ENCODE measurements around the gene RGS10.

RGS10 gene

DNA sequence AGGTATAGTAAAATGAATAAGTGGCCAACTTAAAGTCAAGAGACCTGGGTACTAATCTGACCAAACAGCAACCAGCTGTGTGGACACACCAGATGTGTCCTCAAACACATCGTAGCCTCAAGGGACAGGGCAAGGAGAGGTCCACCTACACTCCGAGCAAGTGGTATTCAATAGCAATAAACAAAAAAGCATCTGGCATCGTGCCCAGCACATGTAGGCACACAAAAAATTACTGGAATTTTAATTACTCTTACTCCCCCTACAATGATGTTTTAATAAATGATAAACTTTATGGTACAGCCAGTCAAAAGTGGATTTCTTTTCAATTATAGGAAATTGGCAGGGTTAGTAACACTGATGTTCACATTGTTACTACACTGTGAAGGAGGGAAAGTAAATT is 3.5 kb upstream of the RGS10 start:
- H3K79me1 ChIP-seq (ENCODE audit: low read depth, low read length) = no peaks in the 10 kb centered on the region
- H3K36me3 ChIP-seq (replicated peaks in 1 of 2; ENCODE audit: control insufficient read depth in 2 of 2, insufficient read depth in 2 of 2, low read length in 2 of 2) = no peaks in the 10 kb centered on the region
- H3K9ac ChIP-seq (ENCODE audit: low read depth, low read length, poor library complexity) = no peak overlapping the region
- H2AK5ac ChIP-seq (ENCODE audit: low read depth, low read length) = no peak overlapping the region
- H2BK12ac ChIP-seq (ENCODE audit: low read length) = no peak overlapping the region
- no peak overlapping the region for H2BK120ac ChIP-seq (ENCODE audit: low read depth, low read length)
- H3K4me1 ChIP-seq (ENCODE audit: control insufficient read depth in 2 of 2, insufficient read depth in 1 of 2, low read depth in 1 of 2, low read length in 2 of 2) = peaks cover 7 to 8% of the 10 kb centered on the region in 2 donors
- no peak overlapping the region for H2AFZ ChIP-seq (ENCODE audit: low read length)
- H2BK15ac ChIP-seq (ENCODE audit: low read length) = no peak overlapping the region
- H3K27me3 ChIP-seq (ENCODE audit: control insufficient read depth in 3 of 3, insufficient read depth in 3 of 3, low read depth in 1 of 3, low read length in 3 of 3) = peaks cover 10 to 66% (median 14%) of the 10 kb centered on the region in 3 experiments
- no peaks in the 10 kb centered on the region for H3K9me3 ChIP-seq (replicated peaks in 1 of 2; ENCODE audit: control insufficient read depth in 2 of 2, insufficient read depth in 1 of 2, low read depth in 1 of 2, low read length in 2 of 2)
- no peak overlapping the region for H4K91ac ChIP-seq (ENCODE audit: low read depth, low read length, poor library complexity)
- no peak overlapping the region for H3K27ac ChIP-seq (replicated peaks; ENCODE audit: low read length)
- no CpG with 5 or more reads among the region's 3 CpGs for WGBS, 2 donors (ENCODE audit: extremely low coverage in 2 of 2, insufficient read length in 2 of 2, insufficient replicate concordance in 1 of 2)
- no peak for DNase-seq (ENCODE audit: low spot score)
- H3K4me2 ChIP-seq (ENCODE audit: insufficient read depth, low read length, poor library complexity, severe bottlenecking) = no peak overlapping the region
- H3K4ac ChIP-seq (ENCODE audit: low read length) = no peak overlapping the region
- H4K8ac ChIP-seq (ENCODE audit: low read depth, low read length) = no peak overlapping the region
- no peak overlapping the region for H3K18ac ChIP-seq (ENCODE audit: low read length)
- no peak overlapping the region for H3K4me3 ChIP-seq (ENCODE audit: low read length in 2 of 2)
- no peak overlapping the region for H3K23ac ChIP-seq (ENCODE audit: low read depth, low read length, poor library complexity)
- no peak overlapping the region for H2BK5ac ChIP-seq (ENCODE audit: low read length)
- no peak overlapping the region for H3K14ac ChIP-seq (ENCODE audit: low read length)

DNA sequence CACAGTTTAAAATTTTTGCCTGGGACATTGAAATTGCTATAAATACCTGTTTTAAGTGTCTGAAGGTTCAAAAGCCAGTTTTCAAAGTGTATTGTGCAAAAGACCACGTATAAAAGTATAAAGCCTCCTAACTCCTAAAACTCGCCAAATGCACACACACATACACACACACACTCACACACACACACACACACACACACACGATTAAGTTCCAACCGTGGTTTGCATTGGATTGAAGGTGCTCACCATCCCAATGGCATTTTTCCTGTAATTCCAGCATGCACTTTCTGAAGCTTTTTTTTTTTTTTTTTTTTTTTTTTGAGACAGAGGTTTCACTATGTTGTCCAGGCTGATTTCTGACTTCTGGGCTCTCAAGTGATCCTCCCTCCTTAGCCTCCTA is 2.8 kb upstream of the RGS10 start:
- no peak overlapping the region for H4K8ac ChIP-seq (ENCODE audit: low read depth, low read length)
- peaks cover 10 to 73% (median 20%) of the 10 kb centered on the region in 3 experiments for H3K27me3 ChIP-seq (ENCODE audit: control insufficient read depth in 3 of 3, insufficient read depth in 3 of 3, low read depth in 1 of 3, low read length in 3 of 3)
- peaks cover 7 to 8% of the 10 kb centered on the region in 2 donors for H3K4me1 ChIP-seq (ENCODE audit: control insufficient read depth in 2 of 2, insufficient read depth in 1 of 2, low read depth in 1 of 2, low read length in 2 of 2)
- no peak overlapping the region for H2BK120ac ChIP-seq (ENCODE audit: low read depth, low read length)
- no peak overlapping the region for H3K18ac ChIP-seq (ENCODE audit: low read length)
- no peak overlapping the region for H2BK5ac ChIP-seq (ENCODE audit: low read length)
- no peaks in the 10 kb centered on the region for H3K36me3 ChIP-seq (replicated peaks in 1 of 2; ENCODE audit: control insufficient read depth in 2 of 2, insufficient read depth in 2 of 2, low read length in 2 of 2)
- no peak overlapping the region for H3K4me3 ChIP-seq (ENCODE audit: low read length in 2 of 2)
- H2BK12ac ChIP-seq (ENCODE audit: low read length) = no peak overlapping the region
- no peak overlapping the region for H4K91ac ChIP-seq (ENCODE audit: low read depth, low read length, poor library complexity)
- DNase-seq (ENCODE audit: low spot score) = no peak
- no peak overlapping the region for H3K4me2 ChIP-seq (ENCODE audit: insufficient read depth, low read length, poor library complexity, severe bottlenecking)
- H3K9me3 ChIP-seq (replicated peaks in 1 of 2; ENCODE audit: control insufficient read depth in 2 of 2, insufficient read depth in 1 of 2, low read depth in 1 of 2, low read length in 2 of 2) = no peaks in the 10 kb centered on the region
- H3K79me1 ChIP-seq (ENCODE audit: low read depth, low read length) = no peaks in the 10 kb centered on the region
- H3K14ac ChIP-seq (ENCODE audit: low read length) = no peak overlapping the region
- no peak overlapping the region for H3K27ac ChIP-seq (replicated peaks; ENCODE audit: low read length)
- no peak overlapping the region for H2AFZ ChIP-seq (ENCODE audit: low read length)
- no peak overlapping the region for H2BK15ac ChIP-seq (ENCODE audit: low read length)
- no peak overlapping the region for H3K23ac ChIP-seq (ENCODE audit: low read depth, low read length, poor library complexity)
- no peak overlapping the region for H3K4ac ChIP-seq (ENCODE audit: low read length)
- no CpG with 5 or more reads among the region's 4 CpGs for WGBS, 2 donors (ENCODE audit: extremely low coverage in 2 of 2, insufficient read length in 2 of 2, insufficient replicate concordance in 1 of 2)
- H3K9ac ChIP-seq (ENCODE audit: low read depth, low read length, poor library complexity) = no peak overlapping the region
- no peak overlapping the region for H2AK5ac ChIP-seq (ENCODE audit: low read depth, low read length)

DNA sequence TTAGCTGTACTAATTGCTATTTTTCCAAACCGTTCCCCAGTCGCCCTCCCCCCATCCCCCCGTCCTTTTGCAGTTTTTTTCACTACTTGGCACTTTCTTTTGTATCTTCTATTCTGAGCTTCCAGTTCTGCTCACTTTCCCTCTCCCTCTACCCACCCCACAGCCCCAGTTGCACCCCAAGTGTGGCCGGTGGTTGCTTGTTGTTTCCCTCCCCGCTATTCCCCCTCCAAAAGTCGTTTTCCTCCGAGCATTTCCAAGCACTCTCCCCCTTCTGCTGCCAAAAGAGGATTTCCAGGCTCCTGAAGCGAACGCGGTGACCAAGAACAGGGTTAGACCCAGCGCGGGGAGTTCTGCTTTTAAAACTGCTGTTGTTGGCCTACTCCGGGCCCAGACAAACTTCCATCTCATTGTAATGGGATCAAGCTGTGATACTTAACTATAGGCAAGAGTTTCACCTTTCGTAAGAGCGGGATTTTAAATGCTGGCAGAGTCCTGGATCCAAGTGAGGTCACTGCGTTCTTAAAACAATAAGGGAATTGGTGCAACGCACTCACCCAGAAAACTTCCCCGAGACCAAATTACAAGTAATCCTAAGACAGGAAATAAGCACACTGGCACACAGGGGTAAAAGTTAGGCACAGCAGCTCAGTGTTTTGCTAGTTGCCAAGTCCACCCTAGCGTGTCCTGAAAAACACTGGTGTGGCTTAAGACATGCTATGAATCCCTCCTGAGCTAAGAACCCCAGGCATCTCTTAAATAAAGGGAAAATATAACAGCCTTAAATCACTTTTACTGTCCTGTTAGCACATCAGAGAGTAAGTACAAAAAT is 1.5 kb upstream of the RGS10 start:
- Histone ChIP-seq H3K4me3 (ENCODE audit: low read length in 2 of 2) (peak overlapping the region in 1 of 2 donors; percentile 51), H2BK15ac (ENCODE audit: low read length) (no peak overlapping the region), H3K4me2 (ENCODE audit: insufficient read depth, low read length, poor library complexity, severe bottlenecking) (peak overlapping the region; percentile 96), H3K18ac (ENCODE audit: low read length) (no peak overlapping the region), H3K23ac (ENCODE audit: low read depth, low read length, poor library complexity) (no peak overlapping the region), H3K79me1 (ENCODE audit: low read depth, low read length) (no peaks in the 10 kb centered on the region), H2AK5ac (ENCODE audit: low read depth, low read length) (no peak overlapping the region), H3K9me3 (replicated peaks in 1 of 2; ENCODE audit: control insufficient read depth in 2 of 2, insufficient read depth in 1 of 2, low read depth in 1 of 2, low read length in 2 of 2) (no peaks in the 10 kb centered on the region), H3K27me3 (ENCODE audit: control insufficient read depth in 3 of 3, insufficient read depth in 3 of 3, low read depth in 1 of 3, low read length in 3 of 3) (peaks cover 10 to 82% (median 24%) of the 10 kb centered on the region in 3 experiments), H4K8ac (ENCODE audit: low read depth, low read length) (no peak overlapping the region), H3K27ac (replicated peaks; ENCODE audit: low read length) (peak overlapping the region; percentile 18), H2AFZ (ENCODE audit: low read length) (peak overlapping the region; percentile 96), H2BK5ac (ENCODE audit: low read length) (no peak overlapping the region), H3K9ac (ENCODE audit: low read depth, low read length, poor library complexity) (no peak overlapping the region), H3K4ac (ENCODE audit: low read length) (no peak overlapping the region), H4K91ac (ENCODE audit: low read depth, low read length, poor library complexity) (no peak overlapping the region), H3K36me3 (replicated peaks in 1 of 2; ENCODE audit: control insufficient read depth in 2 of 2, insufficient read depth in 2 of 2, low read length in 2 of 2) (no peaks in the 10 kb centered on the region), H2BK12ac (ENCODE audit: low read length) (no peak overlapping the region), H3K4me1 (ENCODE audit: control insufficient read depth in 2 of 2, insufficient read depth in 1 of 2, low read depth in 1 of 2, low read length in 2 of 2) (peaks cover 7 to 8% of the 10 kb centered on the region in 2 donors), H3K14ac (ENCODE audit: low read length) (no peak overlapping the region), H2BK120ac (ENCODE audit: low read depth, low read length) (no peak overlapping the region)
- DNase-seq (ENCODE audit: low spot score) = peak; percentile 26
- no CpG with 5 or more reads among the region's 19 CpGs for WGBS, 2 donors (ENCODE audit: extremely low coverage in 2 of 2, insufficient read length in 2 of 2, insufficient replicate concordance in 1 of 2)

DNA sequence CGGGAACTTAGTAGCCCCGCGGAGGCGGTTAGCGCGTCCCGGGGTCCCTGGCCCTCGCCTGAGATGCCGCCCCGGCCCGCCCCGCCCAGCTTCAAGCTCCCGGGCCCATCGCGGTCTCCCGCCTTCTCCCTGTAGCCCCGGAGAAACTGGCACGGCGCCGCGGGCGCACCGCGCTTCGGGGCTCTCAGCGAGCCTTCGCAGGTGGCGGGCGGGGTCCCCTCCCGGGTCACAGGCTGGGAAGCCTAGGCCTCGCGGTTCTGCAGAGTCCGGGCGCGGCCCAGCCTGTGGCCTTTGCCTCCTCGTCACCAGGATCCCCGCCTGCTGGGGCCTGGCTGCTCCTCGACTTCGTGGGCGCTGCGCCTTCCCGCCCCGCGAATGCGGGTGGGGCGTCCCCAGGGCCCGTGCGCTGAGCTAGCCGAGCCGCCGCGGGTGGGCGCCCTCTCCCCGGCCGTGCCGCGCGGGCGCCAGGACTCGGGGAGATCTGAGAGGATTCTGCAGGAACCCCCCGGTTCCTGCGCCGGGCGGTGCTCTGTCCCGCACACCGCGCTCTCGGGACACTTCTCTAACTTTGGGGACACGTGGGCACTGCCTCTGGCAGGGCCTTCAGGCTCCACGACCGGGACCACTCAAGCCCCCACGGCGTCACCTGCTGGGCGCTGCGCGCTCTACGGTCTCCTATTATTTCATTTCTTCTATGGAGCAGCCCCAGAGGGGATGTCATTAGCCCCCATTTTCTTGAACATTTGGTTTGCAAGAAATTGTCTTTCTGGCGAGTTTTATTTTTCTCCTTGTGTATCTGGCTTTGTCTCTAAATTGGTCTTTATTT is 682 bp upstream of the RGS10 start:
- DNase-seq (ENCODE audit: low spot score) = peak; percentile 44
- Histone ChIP-seq H3K9me3 (replicated peaks in 1 of 2; ENCODE audit: control insufficient read depth in 2 of 2, insufficient read depth in 1 of 2, low read depth in 1 of 2, low read length in 2 of 2) (no peaks in the 10 kb centered on the region), H2AK5ac (ENCODE audit: low read depth, low read length) (peak overlapping the region; percentile 45), H2BK120ac (ENCODE audit: low read depth, low read length) (no peak overlapping the region), H2BK15ac (ENCODE audit: low read length) (peak overlapping the region; percentile 7), H3K9ac (ENCODE audit: low read depth, low read length, poor library complexity) (peak overlapping the region; percentile 89), H3K4ac (ENCODE audit: low read length) (peak overlapping the region; percentile 31), H3K27ac (replicated peaks; ENCODE audit: low read length) (no peak overlapping the region), H3K27me3 (ENCODE audit: control insufficient read depth in 3 of 3, insufficient read depth in 3 of 3, low read depth in 1 of 3, low read length in 3 of 3) (peaks cover 10 to 85% (median 24%) of the 10 kb centered on the region in 3 experiments), H4K91ac (ENCODE audit: low read depth, low read length, poor library complexity) (no peak overlapping the region), H2AFZ (ENCODE audit: low read length) (peak overlapping the region; percentile 96), H3K23ac (ENCODE audit: low read depth, low read length, poor library complexity) (peak overlapping the region; percentile 48), H2BK12ac (ENCODE audit: low read length) (no peak overlapping the region), H4K8ac (ENCODE audit: low read depth, low read length) (no peak overlapping the region), H3K18ac (ENCODE audit: low read length) (peak overlapping the region; percentile 97), H3K79me1 (ENCODE audit: low read depth, low read length) (no peaks in the 10 kb centered on the region), H3K36me3 (replicated peaks in 1 of 2; ENCODE audit: control insufficient read depth in 2 of 2, insufficient read depth in 2 of 2, low read length in 2 of 2) (no peaks in the 10 kb centered on the region), H2BK5ac (ENCODE audit: low read length) (peak overlapping the region; percentile 55), H3K14ac (ENCODE audit: low read length) (peak overlapping the region; percentile 56), H3K4me1 (ENCODE audit: control insufficient read depth in 2 of 2, insufficient read depth in 1 of 2, low read depth in 1 of 2, low read length in 2 of 2) (peaks cover 8 to 9% of the 10 kb centered on the region in 2 donors), H3K4me3 (ENCODE audit: low read length in 2 of 2) (peak overlapping the region; percentile 51 to 83), H3K4me2 (ENCODE audit: insufficient read depth, low read length, poor library complexity, severe bottlenecking) (peak overlapping the region; percentile 96)
- WGBS, 2 donors (ENCODE audit: extremely low coverage in 2 of 2, insufficient read length in 2 of 2, insufficient replicate concordance in 1 of 2) = no CpG with 5 or more reads among the region's 78 CpGs

Measured in neuronal stem cell (in vitro differentiated cells).